Measurements from ENCODE around the gene QRICH2.
"Not testable (repeated sequence)": the region's sequence is repeated elsewhere in the genome, so short reads cannot be mapped to it uniquely, and the experiment has no call there.

The QRICH2 gene

GRCh38 chr17:76333673-76334505, 25.8 kb upstream of the QRICH2 start:
- DNase-seq (ENCODE audit: extremely low read depth in 1 of 2, low read depth in 1 of 2) = no peak

GRCh38 chr17:76331083-76331482, 23.0 kb upstream of the QRICH2 start:
- DNase-seq (ENCODE audit: extremely low read depth in 1 of 2, low read depth in 1 of 2) = no peak

GRCh38 chr17:76329664-76330063, 21.6 kb upstream of the QRICH2 start:
- no peak for DNase-seq (ENCODE audit: extremely low read depth in 1 of 2, low read depth in 1 of 2)

GRCh38 chr17:76327696-76328095, 19.6 kb upstream of the QRICH2 start:
- no peak for DNase-seq (ENCODE audit: extremely low read depth in 1 of 2, low read depth in 1 of 2)

- no peak for DNase-seq (ENCODE audit: extremely low read depth in 1 of 2, low read depth in 1 of 2)
Observed at GRCh38 chr17:76326306-76326705, 18.2 kb upstream of the QRICH2 start.

- no peak for DNase-seq (ENCODE audit: extremely low read depth in 1 of 2, low read depth in 1 of 2)
Observed at GRCh38 chr17:76318586-76318985, 10.5 kb upstream of the QRICH2 start.

- no peak for DNase-seq (ENCODE audit: extremely low read depth in 1 of 2, low read depth in 1 of 2)
Observed at GRCh38 chr17:76317535-76317934, 9.5 kb upstream of the QRICH2 start.

GRCh38 chr17:76314392-76315227, 6.5 kb upstream of the QRICH2 start:
- DNase-seq (ENCODE audit: extremely low read depth in 1 of 2, low read depth in 1 of 2) = no peak

GRCh38 chr17:76312735-76313134, 4.7 kb upstream of the QRICH2 start:
- no peak for DNase-seq (ENCODE audit: extremely low read depth in 1 of 2, low read depth in 1 of 2)

GRCh38 chr17:76309461-76309860, 1.4 kb upstream of the QRICH2 start:
- DNase-seq (ENCODE audit: extremely low read depth in 1 of 2, low read depth in 1 of 2) = no peak

GRCh38 chr17:76307299-76307965, 644 bp downstream of the QRICH2 start:
- no peak for DNase-seq (ENCODE audit: extremely low read depth in 1 of 2, low read depth in 1 of 2)

- not testable (repeated sequence) for DNase-seq (ENCODE audit: extremely low read depth in 1 of 2, low read depth in 1 of 2)
Observed at GRCh38 chr17:76305135-76305454, 3.0 kb downstream of the QRICH2 start.

GRCh38 chr17:76304226-76305134, 3.6 kb downstream of the QRICH2 start:
- no peak for DNase-seq (ENCODE audit: extremely low read depth in 1 of 2, low read depth in 1 of 2)

- DNase-seq (ENCODE audit: extremely low read depth in 1 of 2, low read depth in 1 of 2) = no peak
Observed at GRCh38 chr17:76297436-76297835, 10.6 kb downstream of the QRICH2 start.

- no peak for DNase-seq (ENCODE audit: extremely low read depth in 1 of 2, low read depth in 1 of 2)
Observed at GRCh38 chr17:76296889-76297288, 11.2 kb downstream of the QRICH2 start.

- no peak for DNase-seq (ENCODE audit: extremely low read depth in 1 of 2, low read depth in 1 of 2)
Observed at GRCh38 chr17:76296186-76296585, 11.9 kb downstream of the QRICH2 start.

GRCh38 chr17:76293106-76293505, 15.0 kb downstream of the QRICH2 start:
- DNase-seq (ENCODE audit: extremely low read depth in 1 of 2, low read depth in 1 of 2) = no peak

GRCh38 chr17:76292567-76292966, 15.5 kb downstream of the QRICH2 start:
- DNase-seq (ENCODE audit: extremely low read depth in 1 of 2, low read depth in 1 of 2) = no peak

- DNase-seq (ENCODE audit: extremely low read depth in 1 of 2, low read depth in 1 of 2) = no peak
Observed at GRCh38 chr17:76281573-76282371, 26.3 kb downstream of the QRICH2 start.

- DNase-seq (ENCODE audit: extremely low read depth in 1 of 2, low read depth in 1 of 2) = no peak
Observed at GRCh38 chr17:76280650-76281049, 27.4 kb downstream of the QRICH2 start.
